ENCODE measurements around the gene BYSL.

GRCh38 chr6:41955412-41955811, 34.1 kb downstream of the BYSL start:
- no peak for TF ChIP-seq CTCF (IDR thresholded peaks at IDR 0.05; ENCODE audit: poor library complexity)
- TF ChIP-seq EZH2 (IDR thresholded peaks at IDR 0.05; ENCODE audit: borderline replicate concordance), result no peak
- no peak for TF ChIP-seq EZH2phosphoT487 (IDR thresholded peaks at IDR 0.05; ENCODE audit: low read depth, severe bottlenecking, unreplicated experiment)
